ENCODE data around the gene GLIS2. TPM values are rescaled to one million over a fixed set of nuclear protein-coding genes. Genes with fewer than 3 reads are reported as not detected.

GLIS2 gene
- total and polyA plus RNA-seq, 3 donors from 2014 or later, result 4.8 to 15.0 (median 6.7) TPM

- Histone ChIP-seq H3K9me3 (no peaks in the 10 kb centered on the region), H3K27me3 (no peaks in the 10 kb centered on the region), H3K4me1 (peaks cover 56% of the 10 kb centered on the region), H3K4me3 (peak overlapping the region; percentile 86 to 91), H3K36me3 (ENCODE audit: low read depth, missing control alignments) (no peaks in the 10 kb centered on the region), H3K27ac (peak overlapping the region; percentile 86 to 87)
- peak; percentile 75 for DNase-seq
- intact Hi-C loops (cut with DNase I; ENCODE audit: low total_unique reads), result no loop called here
- 21 to 27% methylated on average over 7 to 8 of the region's 10 CpGs for WGBS, 2 donors
- TF ChIP-seq POLR2A (IDR thresholded peaks at IDR 0.05), result no peak
Measured at GRCh38 chr16:4372578-4373355, 56.9 kb downstream of the GLIS2 start.

GRCh38 chr16:4373356-4373908 is 57.6 kb downstream of the GLIS2 start:
- H3K36me3 ChIP-seq (ENCODE audit: low read depth, missing control alignments), result no peaks in the 10 kb centered on the region
- TF ChIP-seq CTCF (IDR thresholded peaks at IDR 0.05) (no peak), POLR2A (IDR thresholded peaks at IDR 0.05) (no peak)
- intact Hi-C loops (cut with DNase I; ENCODE audit: low total_unique reads), result no loop called here
- H3K27ac ChIP-seq, result peak overlapping the region; percentile 86 to 87
- H3K9me3 ChIP-seq, result no peaks in the 10 kb centered on the region
- H3K4me1 ChIP-seq, result peaks cover 63% of the 10 kb centered on the region
- 47 to 58% methylated on average over 3 to 5 of the region's 9 CpGs for WGBS, 2 donors
- peak overlapping the region; percentile 86 to 91 for H3K4me3 ChIP-seq
- DNase-seq, result no peak
- no peaks in the 10 kb centered on the region for H3K27me3 ChIP-seq

- peak; percentile 93 for DNase-seq
- Histone ChIP-seq H3K4me1 (peaks cover 70% of the 10 kb centered on the region), H3K27me3 (no peaks in the 10 kb centered on the region), H3K27ac (peak overlapping the region; percentile 86 to 87), H3K36me3 (ENCODE audit: low read depth, missing control alignments) (no peaks in the 10 kb centered on the region), H3K4me3 (peak overlapping the region; percentile 86 to 91), H3K9me3 (no peaks in the 10 kb centered on the region)
- TF ChIP-seq CTCF (IDR thresholded peaks at IDR 0.05) (no peak), POLR2A (IDR thresholded peaks at IDR 0.05) (no peak)
- intact Hi-C loops (cut with DNase I; ENCODE audit: low total_unique reads), result no loop called here
- 24 to 67% methylated on average over 7 to 30 of the region's 30 CpGs for WGBS, 2 donors
Measured at GRCh38 chr16:4373909-4374742, 58.3 kb downstream of the GLIS2 start.

- no peaks in the 10 kb centered on the region for H3K36me3 ChIP-seq (ENCODE audit: low read depth, missing control alignments)
- peaks cover 67% of the 10 kb centered on the region for H3K4me1 ChIP-seq
- TF ChIP-seq POLR2A (IDR thresholded peaks at IDR 0.05), result no peak
- no peak for TF ChIP-seq CTCF (IDR thresholded peaks at IDR 0.05)
- no peak overlapping the region for H3K4me3 ChIP-seq
- H3K9me3 ChIP-seq, result no peaks in the 10 kb centered on the region
- H3K27me3 ChIP-seq, result no peaks in the 10 kb centered on the region
- DNase-seq, result no peak
- intact Hi-C loops (cut with DNase I; ENCODE audit: low total_unique reads), result no loop called here
- H3K27ac ChIP-seq, result peak overlapping the region; percentile 79 to 86
- WGBS, 2 donors, result 74 to 83% methylated on average over 15 of the region's 15 CpGs
Measured at GRCh38 chr16:4375717-4376116, 59.9 kb downstream of the GLIS2 start.

Data from testis (tissue), 3 donors.